NT2/D1 (cell line): Measurements from ENCODE around the gene MAP3K5.
A peak's percentile ranks its signal among the peaks of the same experiment; 100 is the strongest.
"Not testable (repeated sequence)": the region's sequence is repeated elsewhere in the genome, so short reads cannot be mapped to it uniquely, and the experiment has no call there.

Experiments
- DNase-seq: peaks from one replicate; pipeline ENCODE4 v3.0.0-alpha.2; 2011; ENCODE audit warnings: low read depth, low spot score
- H3K27me3 ChIP-seq: 2 replicates; pipeline ENCODE4 v1.6.0; 2011; ENCODE audit warnings: mild to moderate bottlenecking; ENCODE audit not compliant: insufficient read length, insufficient read depth
- H3K36me3 ChIP-seq: 2 replicates; pipeline ENCODE4 v1.6.1; 2011; ENCODE audit warnings: mild to moderate bottlenecking, low read length, mixed read lengths; ENCODE audit not compliant: insufficient read depth, insufficient read length
- H3K4me1 ChIP-seq: 2 replicates; pipeline ENCODE4 v1.5.1; 2011; ENCODE audit not compliant: insufficient read depth, insufficient read length
- H3K4me3 ChIP-seq: 2 replicates; pipeline ENCODE4 v1.5.1; 2011; ENCODE audit warnings: low read depth; ENCODE audit not compliant: insufficient read length
- H3K9ac ChIP-seq: 2 replicates; pipeline ENCODE4 v1.6.0; 2011; ENCODE audit warnings: low read depth; ENCODE audit not compliant: insufficient read length
- H3K9me3 ChIP-seq: 2 replicates; pipeline ENCODE4 v1.5.1; 2011; ENCODE audit warnings: mild to moderate bottlenecking, low read length; ENCODE audit not compliant: insufficient read depth
- SUZ12 ChIP-seq: IDR thresholded peaks from 2 replicates; pipeline ENCODE4 v1.6.1; 2011; ENCODE audit not compliant: insufficient read length, insufficient read depth; ENCODE audit errors: extremely low read depth
- YY1 ChIP-seq: IDR thresholded peaks from 2 replicates; pipeline ENCODE4 v1.6.1; 2011; ENCODE audit not compliant: insufficient read length, insufficient read depth
- ZNF274 ChIP-seq: IDR thresholded peaks from 2 replicates; pipeline ENCODE4 v1.6.1; 2011; ENCODE audit warnings: mild to moderate bottlenecking, low read depth, low read length

Gene MAP3K5

GRCh38 chr6:136822376-136823127 lies 30.3 kb upstream of the MAP3K5 start, which contains the start of gene PEX7:
TSS of gene PEX7 (plus strand) at chr6:136822592. CDS start at chr6:136822666, 74 bp downstream.
- H3K9me3 ChIP-seq = no peaks in the 10 kb centered on the region
- peaks cover 8% of the 10 kb centered on the region for H3K36me3 ChIP-seq
- H3K9ac ChIP-seq = peak within 1 kb of the TSS; percentile 70
- DNase-seq = peak; percentile 66
- no peaks in the 10 kb centered on the region for H3K27me3 ChIP-seq
- no peaks in the 10 kb centered on the region for H3K4me1 ChIP-seq
- TF ChIP-seq YY1 (peak; percentile 90), SUZ12 (no peak)
- peak within 1 kb of the TSS; percentile 63 for H3K4me3 ChIP-seq

GRCh38 chr6:136822046-136822375 lies 29.7 kb upstream of the MAP3K5 start:
- peak overlapping the region; percentile 70 for H3K9ac ChIP-seq
- no peaks in the 10 kb centered on the region for H3K27me3 ChIP-seq
- TF ChIP-seq SUZ12 (no peak), ZNF274 (no peak), YY1 (no peak)
- H3K9me3 ChIP-seq = no peaks in the 10 kb centered on the region
- H3K4me1 ChIP-seq = no peaks in the 10 kb centered on the region
- H3K36me3 ChIP-seq = peaks cover 8% of the 10 kb centered on the region
- H3K4me3 ChIP-seq = peak overlapping the region; percentile 63
- DNase-seq = no peak

GRCh38 chr6:136820561-136820960 lies 28.3 kb upstream of the MAP3K5 start:
- no peak overlapping the region for H3K4me3 ChIP-seq
- DNase-seq = no peak
- H3K9ac ChIP-seq = no peak overlapping the region
- TF ChIP-seq ZNF274 (no peak), YY1 (no peak), SUZ12 (no peak)
- H3K4me1 ChIP-seq = no peaks in the 10 kb centered on the region
- H3K36me3 ChIP-seq = peaks cover 5% of the 10 kb centered on the region
- H3K9me3 ChIP-seq = no peaks in the 10 kb centered on the region
- no peaks in the 10 kb centered on the region for H3K27me3 ChIP-seq

GRCh38 chr6:136816656-136817055 lies 24.4 kb upstream of the MAP3K5 start:
- no peak for TF ChIP-seq YY1
- TF ChIP-seq SUZ12 = no peak
- TF ChIP-seq ZNF274 = no peak
- H3K27me3 ChIP-seq = no peaks in the 10 kb centered on the region

GRCh38 chr6:136815608-136816007 lies 23.3 kb upstream of the MAP3K5 start:
- H3K36me3 ChIP-seq, H3K4me1 ChIP-seq, H3K27me3 ChIP-seq, H3K9me3 ChIP-seq, H3K9ac ChIP-seq, DNase-seq, H3K4me3 ChIP-seq: not testable (repeated sequence)

More at GRCh38 chr6:136816656-136817055, 24.4 kb upstream of the MAP3K5 start:
- no peaks in the 10 kb centered on the region for H3K4me1 ChIP-seq
- H3K9ac ChIP-seq = no peak overlapping the region
- H3K4me3 ChIP-seq = no peak overlapping the region
- DNase-seq = no peak
- H3K9me3 ChIP-seq = no peaks in the 10 kb centered on the region
- H3K36me3 ChIP-seq = no peaks in the 10 kb centered on the region

- H3K4me1 ChIP-seq = no peaks in the 10 kb centered on the region
- TF ChIP-seq ZNF274 = no peak
- no peak for TF ChIP-seq SUZ12
- TF ChIP-seq YY1 = no peak
Observed at GRCh38 chr6:136812174-136812573, 19.9 kb upstream of the MAP3K5 start.

GRCh38 chr6:136811272-136811671 lies 19.0 kb upstream of the MAP3K5 start:
- H3K27me3 ChIP-seq = no peaks in the 10 kb centered on the region
- H3K36me3 ChIP-seq = no peaks in the 10 kb centered on the region
- H3K4me1 ChIP-seq = no peaks in the 10 kb centered on the region
- no peaks in the 10 kb centered on the region for H3K9me3 ChIP-seq
- no peak overlapping the region for H3K9ac ChIP-seq
- no peak for TF ChIP-seq YY1
- no peak for TF ChIP-seq SUZ12
- no peak for TF ChIP-seq ZNF274
- no peak overlapping the region for H3K4me3 ChIP-seq
- no peak for DNase-seq

More at GRCh38 chr6:136812174-136812573, 19.9 kb upstream of the MAP3K5 start:
- DNase-seq = no peak
- H3K9me3 ChIP-seq = no peaks in the 10 kb centered on the region
- H3K4me3 ChIP-seq = no peak overlapping the region
- no peak overlapping the region for H3K9ac ChIP-seq
- no peaks in the 10 kb centered on the region for H3K36me3 ChIP-seq
- no peaks in the 10 kb centered on the region for H3K27me3 ChIP-seq
